ENCODE results near the gene XAF1.
"Not testable (repeated sequence)": the region's sequence is repeated elsewhere in the genome, so short reads cannot be mapped to it uniquely, and the experiment has no call there.

XAF1 gene

DNA sequence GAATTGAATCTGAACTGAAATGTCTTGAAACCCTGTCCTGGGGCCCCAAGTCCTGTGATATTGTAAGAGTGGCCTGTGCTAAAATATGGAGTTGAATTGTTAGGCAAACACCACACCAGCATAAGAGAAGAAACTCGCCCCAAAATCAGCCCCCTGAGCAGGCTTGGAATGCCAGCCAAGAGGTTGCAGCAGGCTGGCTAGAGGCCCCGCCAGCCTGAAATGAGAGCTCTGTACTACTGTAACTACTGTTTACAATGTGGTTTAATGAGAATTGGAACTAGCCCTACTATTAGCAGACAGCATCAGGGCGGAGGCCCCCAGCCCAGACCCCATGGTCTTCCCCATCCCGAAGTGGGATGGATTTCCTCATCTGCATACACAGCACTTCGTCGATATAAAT is 43.9 kb downstream of the XAF1 start:
- DNase-seq (ENCODE audit: low read depth in 2 of 3, low spot score in 2 of 3) = no peak

DNA sequence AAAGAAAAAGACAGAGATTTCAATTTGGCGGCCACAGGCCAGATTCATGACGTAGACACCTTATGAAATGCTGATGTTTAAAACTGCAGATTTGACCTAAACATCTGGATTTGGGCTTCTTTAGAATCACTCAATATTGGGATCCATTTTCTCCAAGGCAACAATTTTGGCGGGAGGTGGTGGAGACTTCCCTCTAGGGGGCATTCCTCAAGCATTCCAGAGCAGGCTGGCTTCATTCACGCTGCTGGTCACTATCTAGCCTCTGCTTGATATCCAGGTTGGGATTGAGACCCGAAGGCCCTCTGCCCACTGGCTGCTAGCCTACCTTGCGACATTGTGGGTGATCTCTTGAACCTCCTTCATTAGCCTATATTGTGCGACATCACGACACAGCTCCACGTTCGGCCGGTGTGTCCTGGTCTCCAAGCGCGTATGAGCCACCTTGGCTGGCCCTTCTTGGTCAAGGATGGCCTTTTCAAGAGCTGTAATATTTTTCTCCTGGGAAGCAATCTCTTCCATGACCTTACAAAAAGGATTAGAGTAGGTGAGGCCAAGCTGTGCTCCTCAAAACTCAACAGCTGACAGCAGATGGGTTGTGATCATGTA is 44.7 kb downstream of the XAF1 start:
- no peak for DNase-seq (ENCODE audit: low read depth in 2 of 3, low spot score in 2 of 3)

DNA sequence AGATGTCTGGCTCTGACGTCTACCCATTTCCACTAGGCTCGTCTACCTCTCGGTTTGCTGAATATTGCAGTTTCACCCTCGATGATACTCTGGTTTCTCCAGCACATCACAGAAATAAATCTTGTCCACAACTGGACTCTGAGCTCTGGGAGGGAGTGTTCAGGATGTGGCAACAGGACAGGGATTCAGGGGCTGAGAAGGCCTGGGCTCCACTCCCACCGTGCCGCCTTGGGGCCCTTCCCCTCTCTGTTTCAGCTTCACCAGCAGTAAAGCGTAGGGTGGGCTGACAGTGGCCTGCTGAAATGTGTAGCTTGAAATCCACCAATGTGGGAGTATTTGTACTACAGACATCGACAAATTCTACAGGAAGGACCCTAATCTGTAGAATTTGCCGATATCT is 55.7 kb downstream of the XAF1 start:
- DNase-seq (ENCODE audit: low read depth in 2 of 3, low spot score in 2 of 3) = no peak

DNA sequence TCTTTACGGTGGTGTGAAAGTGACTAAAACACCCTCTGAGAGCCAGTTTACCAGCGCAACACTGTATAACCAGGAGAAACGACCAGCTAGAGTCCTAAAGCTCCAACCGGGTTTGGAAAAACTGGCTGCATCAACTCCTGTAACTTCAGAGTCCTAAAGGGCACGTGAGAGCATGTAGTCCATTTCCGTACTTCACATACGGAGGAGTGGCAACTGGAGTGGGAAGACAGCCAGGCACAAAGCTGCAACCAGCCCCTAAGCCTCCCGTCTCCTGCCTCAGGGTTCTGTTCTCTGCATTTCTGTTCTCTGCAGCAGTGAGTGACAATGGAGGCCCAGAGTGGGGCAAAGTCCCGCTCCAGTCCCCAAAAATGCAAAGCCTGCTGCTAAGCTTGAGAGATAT is 56.4 kb downstream of the XAF1 start:
- no peak for DNase-seq (ENCODE audit: low read depth in 2 of 3, low spot score in 2 of 3)

DNA sequence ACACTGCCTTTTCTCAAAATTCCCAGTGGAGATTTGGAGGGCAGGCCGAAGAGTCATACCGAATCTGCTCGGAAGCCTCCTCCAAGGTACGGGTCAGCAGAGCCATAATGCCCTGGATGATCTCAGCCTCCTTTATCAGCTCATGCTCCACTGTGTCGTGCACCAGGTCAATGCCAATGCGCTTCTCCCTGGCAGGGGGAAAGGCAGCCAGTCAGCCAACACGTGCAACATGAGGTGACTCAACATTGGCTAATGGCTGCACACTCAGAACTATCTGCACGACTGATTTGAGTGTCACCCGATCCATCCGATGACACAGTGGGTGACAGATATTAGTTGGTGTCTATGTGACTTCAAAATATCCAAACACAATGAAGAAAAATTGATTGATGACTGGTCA is 59.9 kb downstream of the XAF1 start:
- DNase-seq (ENCODE audit: low read depth in 2 of 3, low spot score in 2 of 3) = no peak

DNA sequence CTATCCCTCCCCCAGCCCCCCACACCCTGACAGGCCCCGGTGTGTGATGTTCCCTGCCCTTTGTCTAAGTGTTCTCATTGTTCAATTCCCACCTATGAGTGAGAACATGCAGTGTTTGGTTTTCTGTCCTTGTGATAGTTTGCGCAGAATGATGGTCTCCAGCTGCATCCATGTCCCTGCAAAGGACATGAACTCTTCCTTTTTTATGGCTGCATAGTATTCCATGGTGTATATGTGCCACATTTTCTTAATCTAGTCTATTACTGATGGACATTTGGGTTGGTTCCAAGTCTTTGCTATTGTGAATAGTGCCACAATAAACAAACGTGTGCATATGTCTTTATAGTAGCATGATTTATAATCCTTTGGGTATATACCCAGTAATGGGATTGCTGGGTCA is 60.5 kb downstream of the XAF1 start:
- DNase-seq (ENCODE audit: low read depth in 2 of 3, low spot score in 2 of 3) = not testable (repeated sequence)

DNA sequence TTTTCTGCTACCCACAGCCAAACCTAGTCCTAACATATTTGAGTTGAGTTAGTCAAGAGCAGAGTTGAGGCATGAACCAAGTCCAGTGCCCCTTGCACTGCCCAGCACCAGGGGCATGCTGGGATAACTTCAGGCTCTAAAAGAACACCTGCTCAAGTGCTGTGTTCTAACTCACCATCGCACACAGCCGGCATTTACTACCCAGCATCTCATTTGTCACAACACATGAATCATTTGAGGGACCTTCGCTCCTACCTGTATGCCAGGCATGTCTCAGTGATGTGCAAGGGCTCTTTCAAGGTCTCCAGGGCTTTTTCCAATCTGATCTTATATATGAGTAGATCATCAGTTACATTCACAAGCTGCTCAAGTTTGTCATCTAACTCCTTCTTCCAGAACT is 63.1 kb downstream of the XAF1 start:
- no peak for DNase-seq (ENCODE audit: low read depth in 2 of 3, low spot score in 2 of 3)

DNA sequence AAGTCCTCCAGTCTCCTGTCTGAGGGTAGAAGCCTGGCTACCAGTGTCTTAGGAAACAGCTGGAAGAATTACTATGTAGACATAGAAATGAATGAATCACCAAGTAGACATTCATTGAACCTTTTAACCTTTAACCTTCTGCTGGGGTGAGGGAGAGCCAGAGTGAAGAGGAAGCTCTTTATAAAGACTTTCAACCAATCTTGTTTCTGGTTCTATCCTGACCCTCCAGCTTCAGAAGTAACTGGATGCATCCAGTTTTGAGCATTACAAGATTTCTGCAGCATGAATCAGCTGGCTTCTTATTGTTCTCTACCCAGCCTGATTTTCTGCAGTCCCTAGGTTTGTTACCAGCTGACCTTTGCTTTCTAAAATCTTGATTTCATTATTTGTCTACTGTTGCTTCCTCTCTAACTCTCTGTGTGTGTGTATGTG is 67.2 kb downstream of the XAF1 start:
- no peak for DNase-seq (ENCODE audit: low read depth in 2 of 3, low spot score in 2 of 3)
